ENCODE measurements around the gene HM13. TPM values are rescaled to one million over a fixed set of nuclear protein-coding genes. Genes with fewer than 3 reads are reported as not detected.

The HM13 gene
- total and polyA plus RNA-seq, 2 of the 13 experiments (the other 11 are each of a cell fraction or from before 2014, with no cell fraction given), result 118 to 243 TPM

- peak; percentile 78 for TF ChIP-seq FOXK2 (IDR thresholded peaks at IDR 0.05)
- TF ChIP-seq ZNF251 (CRISPR knock-in tag; IDR thresholded peaks at IDR 0.05), result no peak
- peak; percentile 53; the same call in 1 of the 2 replicates for TF ChIP-seq ZNF574 (CRISPR knock-in tag; IDR thresholded peaks at IDR 0.05)
- no peak; the same call in none of the 2 replicates for TF ChIP-seq SMC3 (IDR thresholded peaks at IDR 0.05; ENCODE audit: low read length)
- TF ChIP-seq ZNF709 (CRISPR knock-in tag; IDR thresholded peaks at IDR 0.05), result no peak
- peak; percentile 59 for TF ChIP-seq THRA (CRISPR knock-in tag; IDR thresholded peaks at IDR 0.05; ENCODE audit: borderline replicate concordance)
- TF ChIP-seq RORA (CRISPR knock-in tag; IDR thresholded peaks at IDR 0.05), result no peak
- TF ChIP-seq ZNF749 (CRISPR knock-in tag; IDR thresholded peaks at IDR 0.05; ENCODE audit: borderline replicate concordance), result no peak; the same call in 1 of the 2 replicates
- TF ChIP-seq ZNF597 (CRISPR knock-in tag; IDR thresholded peaks at IDR 0.05), result no peak
- no peak for TF ChIP-seq ZNF660 (CRISPR knock-in tag; IDR thresholded peaks at IDR 0.05; ENCODE audit: borderline replicate concordance, low read depth)
- no peak; the same call in 1 of the 2 replicates for TF ChIP-seq NAIF1 (CRISPR knock-in tag; IDR thresholded peaks at IDR 0.05; ENCODE audit: borderline replicate concordance)
- TF ChIP-seq CBX2 (IDR thresholded peaks at IDR 0.05; ENCODE audit: low read depth, low read length), result no peak
- peak; percentile 37; the same call in 1 of the 2 replicates for TF ChIP-seq CBX2 (CRISPR knock-in tag; IDR thresholded peaks at IDR 0.05; ENCODE audit: low read depth)
- TF ChIP-seq SALL1 (CRISPR knock-in tag; IDR thresholded peaks at IDR 0.05), result peak; percentile 78
- no peak for TF ChIP-seq MBD4 (IDR thresholded peaks at IDR 0.05; ENCODE audit: borderline replicate concordance, low read length)
- TF ChIP-seq FOXP1 (IDR thresholded peaks at IDR 0.05), result no peak
- TF ChIP-seq FOXP1 (CRISPR knock-in tag; IDR thresholded peaks at IDR 0.05), result no peak; the same call in 1 of the 2 replicates
- TF ChIP-seq ZNF142 (CRISPR knock-in tag; IDR thresholded peaks at IDR 0.05), result no peak; the same call in none of the 2 replicates
- no peak for TF ChIP-seq REL (CRISPR knock-in tag; conservative IDR thresholded peaks at IDR 0.05)
Measured at GRCh38 chr20:31606804-31607639, 92.8 kb downstream of the HM13 start (continued).

Data from HepG2 (cell line).